Fibroblast of lung (primary cell): ENCODE data around the gene E2F6. TPM values are rescaled to one million over a fixed set of nuclear protein-coding genes. Genes with fewer than 3 reads are reported as not detected.

Experiments
- DNase-seq, 2 donors: peaks; one replicate each; pipeline versions ENCODE4 v3.0.0 to v3.0.0-alpha.2; 2010; ENCODE audit warnings: low read depth in 2 of 2
- H2AFZ ChIP-seq: 2 replicates; pipeline ENCODE4 v1.5.1; 2012; ENCODE audit warnings: low read length, control low read depth, inconsistent platforms
- H3K27ac ChIP-seq: 2 replicates; pipeline ENCODE4 v1.5.1; 2011; ENCODE audit warnings: low read length, control low read depth; ENCODE audit not compliant: insufficient read depth
- H3K27me3 ChIP-seq: 2 replicates; pipeline ENCODE4 v1.5.1; 2011; ENCODE audit warnings: mild to moderate bottlenecking, low read length; ENCODE audit not compliant: control insufficient read depth, insufficient read depth
- H3K36me3 ChIP-seq: 2 replicates; pipeline ENCODE4 v1.5.1; 2011; ENCODE audit warnings: low read length; ENCODE audit not compliant: control insufficient read depth, insufficient read depth
- H3K4me1 ChIP-seq: 2 replicates; pipeline ENCODE4 v1.5.1; 2011; ENCODE audit warnings: low read length; ENCODE audit not compliant: control insufficient read depth, insufficient read depth; ENCODE audit errors: extremely low read depth
- H3K4me2 ChIP-seq: 2 replicates; pipeline ENCODE4 v1.5.1; 2011; ENCODE audit warnings: low read length, control low read depth; ENCODE audit not compliant: insufficient read depth; ENCODE audit errors: extremely low read depth
- H3K4me3 ChIP-seq, 4 experiments: fragments of 200-600 bp in 1 of 4; sonication (generic) in 1 of 4; replicated peaks in 1 of 4; 2 replicates each; pipeline ENCODE4 v1.5.1; 2011 to 2016; ENCODE audit warnings: low read length in 4 of 4, low read depth in 3 of 4, mild to moderate bottlenecking in 3 of 4, control low read depth in 2 of 4, inconsistent platforms in 1 of 4, mixed read lengths in 1 of 4; ENCODE audit not compliant: insufficient read depth in 1 of 4; ENCODE audit errors: control extremely low read depth in 1 of 4
- H3K79me2 ChIP-seq: 2 replicates; pipeline ENCODE4 v1.5.1; 2012; ENCODE audit warnings: mild to moderate bottlenecking, low read length, inconsistent platforms; ENCODE audit not compliant: control insufficient read depth, insufficient read depth
- H3K9ac ChIP-seq: 2 replicates; pipeline ENCODE4 v1.5.1; 2011; ENCODE audit warnings: mild to moderate bottlenecking, low read length, control low read depth; ENCODE audit not compliant: insufficient read depth
- H3K9me3 ChIP-seq: 2 replicates; pipeline ENCODE4 v1.5.1; 2012; ENCODE audit warnings: low read depth, low read length; ENCODE audit not compliant: control insufficient read depth, insufficient read depth
- H4K20me1 ChIP-seq: 2 replicates; pipeline ENCODE4 v1.5.1; 2011; ENCODE audit warnings: low read length; ENCODE audit not compliant: control insufficient read depth, insufficient read depth; ENCODE audit errors: extremely low read depth
- EZH2 ChIP-seq: IDR thresholded peaks from 2 replicates; pipeline ENCODE4 v1.5.1; 2012; ENCODE audit warnings: low read length, control low read depth, mild to moderate bottlenecking; ENCODE audit errors: missing control alignments
- polyA plus RNA-seq, 2 donors: library from polyadenylated mRNA; depleted of rRNA in 1 of 2; stranded (reverse) in 1 of 2; unstranded in 1 of 2; fragments of >200 nt; gene quantifications; 2 replicates each; pipeline ENCODE4 v1.2.1, GENCODE V29; 2011 to 2012; ENCODE audit warnings: missing spikeins in 1 of 2
- total RNA-seq: library from RNA; depleted of rRNA; stranded (reverse); fragments of >200 nt; gene quantifications from 2 replicates; pipeline ENCODE4 v1.2.1, GENCODE V29; 2014
- TF ChIP-seq, protein P1 (sequence below), 2 donors: IDR thresholded peaks in 1 of 2; conservative IDR thresholded peaks in 1 of 2; 1 replicate in 1 of 2; 2 replicates in 1 of 2; pipeline ENCODE4 v1.5.1; 2011 to 2012; ENCODE audit warnings: low read length in 2 of 2, control low read depth in 1 of 2, inconsistent platforms in 1 of 2, low read depth in 1 of 2, mild to moderate bottlenecking in 1 of 2

E2F6 gene
- total and polyA plus RNA-seq, 2 donors (not counting 1 experiment from before 2014, with no cell fraction given): 10.2 to 13.0 TPM

DNA sequence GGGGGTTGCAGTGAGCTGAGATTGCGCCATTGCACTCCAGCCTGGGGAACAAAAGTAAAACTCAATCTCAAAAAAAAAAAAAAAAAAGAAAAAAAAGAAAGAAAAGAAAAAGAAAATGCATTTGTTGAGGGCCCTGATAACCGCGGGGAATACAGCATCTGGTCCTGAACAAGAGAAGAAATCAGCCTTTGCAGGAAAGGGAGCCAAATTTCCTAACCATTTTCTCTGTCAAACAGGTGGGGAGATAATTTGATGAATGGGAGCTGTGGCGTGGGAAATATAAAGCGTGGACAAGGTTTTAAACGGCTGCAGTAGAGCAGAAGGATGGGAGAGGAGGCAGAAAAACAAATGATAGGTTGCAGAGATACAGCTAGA is 864 bp downstream of the E2F6 start:
- Histone ChIP-seq H3K4me2 (peak overlapping the region; percentile 64), H3K9me3 (no peaks in the 10 kb centered on the region), H2AFZ (no peak overlapping the region), H3K79me2 (peaks cover 49% of the 10 kb centered on the region), H4K20me1 (peaks cover 3% of the 10 kb centered on the region), H3K27ac (peak overlapping the region; percentile 83), H3K9ac (no peak overlapping the region), H3K4me3 (peak overlapping the region; percentile 39 to 91 (median 62)), H3K27me3 (no peaks in the 10 kb centered on the region), H3K36me3 (peaks cover 5% of the 10 kb centered on the region), H3K4me1 (no peaks in the 10 kb centered on the region)
- DNase-seq: no peak
- no peak for TF ChIP-seq EZH2
- TF ChIP-seq, protein P1, sequence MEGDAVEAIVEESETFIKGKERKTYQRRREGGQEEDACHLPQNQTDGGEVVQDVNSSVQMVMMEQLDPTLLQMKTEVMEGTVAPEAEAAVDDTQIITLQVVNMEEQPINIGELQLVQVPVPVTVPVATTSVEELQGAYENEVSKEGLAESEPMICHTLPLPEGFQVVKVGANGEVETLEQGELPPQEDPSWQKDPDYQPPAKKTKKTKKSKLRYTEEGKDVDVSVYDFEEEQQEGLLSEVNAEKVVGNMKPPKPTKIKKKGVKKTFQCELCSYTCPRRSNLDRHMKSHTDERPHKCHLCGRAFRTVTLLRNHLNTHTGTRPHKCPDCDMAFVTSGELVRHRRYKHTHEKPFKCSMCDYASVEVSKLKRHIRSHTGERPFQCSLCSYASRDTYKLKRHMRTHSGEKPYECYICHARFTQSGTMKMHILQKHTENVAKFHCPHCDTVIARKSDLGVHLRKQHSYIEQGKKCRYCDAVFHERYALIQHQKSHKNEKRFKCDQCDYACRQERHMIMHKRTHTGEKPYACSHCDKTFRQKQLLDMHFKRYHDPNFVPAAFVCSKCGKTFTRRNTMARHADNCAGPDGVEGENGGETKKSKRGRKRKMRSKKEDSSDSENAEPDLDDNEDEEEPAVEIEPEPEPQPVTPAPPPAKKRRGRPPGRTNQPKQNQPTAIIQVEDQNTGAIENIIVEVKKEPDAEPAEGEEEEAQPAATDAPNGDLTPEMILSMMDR (conservative IDR thresholded peaks at IDR 0.05 in 1 of 2, IDR thresholded peaks at IDR 0.05 in 1 of 2; ENCODE audit: low read depth in 1 of 2, low read length in 2 of 2): no peak

DNA sequence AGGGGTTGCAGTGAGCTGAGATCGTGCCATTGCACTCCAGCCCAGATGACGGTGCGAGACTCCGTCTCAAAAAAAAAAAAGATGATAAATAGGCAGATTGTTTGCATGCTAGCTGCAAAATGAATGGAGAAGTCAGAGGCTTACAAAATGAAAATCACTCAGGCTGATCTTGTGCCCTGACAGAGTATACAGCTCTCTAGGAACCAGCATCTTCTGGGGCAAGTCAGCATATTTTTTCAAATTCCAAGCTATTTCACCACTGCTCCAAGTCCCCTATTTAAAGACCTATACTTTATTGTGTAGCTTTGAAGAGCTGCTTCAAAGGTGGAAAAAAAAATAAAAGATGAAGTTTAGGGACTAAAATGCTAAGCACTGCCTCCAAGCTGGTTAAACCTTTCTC is 6.1 kb downstream of the E2F6 start:
- TF ChIP-seq, protein P1 (conservative IDR thresholded peaks at IDR 0.05 in 1 of 2, IDR thresholded peaks at IDR 0.05 in 1 of 2; ENCODE audit: low read depth in 1 of 2, low read length in 2 of 2): no peak
- no peak for TF ChIP-seq EZH2
- no peaks in the 10 kb centered on the region for H3K27me3 ChIP-seq
- H4K20me1 ChIP-seq: peaks cover 3% of the 10 kb centered on the region
- H3K27ac ChIP-seq: no peak overlapping the region
- H3K4me1 ChIP-seq: no peaks in the 10 kb centered on the region
- H3K79me2 ChIP-seq: peaks cover 91% of the 10 kb centered on the region
- no peak for DNase-seq
- peaks cover 6% of the 10 kb centered on the region for H3K36me3 ChIP-seq
- H3K4me2 ChIP-seq: no peak overlapping the region
- H3K9me3 ChIP-seq: no peaks in the 10 kb centered on the region
- no peak overlapping the region for H3K9ac ChIP-seq
- no peak overlapping the region for H3K4me3 ChIP-seq
- H2AFZ ChIP-seq: no peak overlapping the region

DNA sequence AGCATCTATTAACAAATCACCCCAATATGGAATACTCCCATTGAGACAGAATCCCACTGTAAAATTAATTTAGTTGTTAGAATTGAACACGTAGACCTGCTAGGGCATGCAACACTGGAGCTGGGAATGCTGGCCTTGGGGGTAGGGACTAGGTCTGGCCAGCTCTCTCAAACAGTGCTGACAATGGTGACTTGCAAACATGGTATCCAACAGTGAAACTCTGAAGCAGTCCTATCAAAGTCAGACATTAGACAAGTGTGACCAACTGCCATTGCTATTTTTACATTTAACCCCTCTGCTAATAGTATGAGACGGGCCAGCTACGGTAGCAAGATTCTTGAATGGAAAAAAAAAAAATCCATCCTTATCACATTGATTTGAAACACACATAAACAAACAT is 7.2 kb downstream of the E2F6 start:
- H3K9ac ChIP-seq: no peak overlapping the region
- no peak overlapping the region for H3K4me3 ChIP-seq

More for the DNA sequence above, 7.2 kb downstream of the E2F6 start:
- H3K4me2 ChIP-seq: no peak overlapping the region
- no peak overlapping the region for H2AFZ ChIP-seq
- peaks cover 6% of the 10 kb centered on the region for H3K36me3 ChIP-seq
- no peak for DNase-seq
- peaks cover 3% of the 10 kb centered on the region for H4K20me1 ChIP-seq
- H3K79me2 ChIP-seq: peaks cover 82% of the 10 kb centered on the region
- H3K27ac ChIP-seq: no peak overlapping the region
- H3K4me1 ChIP-seq: no peaks in the 10 kb centered on the region
- TF ChIP-seq, protein P1 (conservative IDR thresholded peaks at IDR 0.05 in 1 of 2, IDR thresholded peaks at IDR 0.05 in 1 of 2; ENCODE audit: low read depth in 1 of 2, low read length in 2 of 2): no peak
- no peaks in the 10 kb centered on the region for H3K9me3 ChIP-seq
- no peaks in the 10 kb centered on the region for H3K27me3 ChIP-seq
